GM18909 (cell line): Measurements from ENCODE around the gene MYOG.

Experiments
- ATAC-seq: cut with Tn5 transposase; IDR thresholded peaks from one replicate; pipeline ENCODE4 v1.9.1; 2021; ENCODE audit warnings: mild to moderate bottlenecking; ENCODE audit not compliant: unreplicated experiment, poor library complexity

MYOG gene

DNA sequence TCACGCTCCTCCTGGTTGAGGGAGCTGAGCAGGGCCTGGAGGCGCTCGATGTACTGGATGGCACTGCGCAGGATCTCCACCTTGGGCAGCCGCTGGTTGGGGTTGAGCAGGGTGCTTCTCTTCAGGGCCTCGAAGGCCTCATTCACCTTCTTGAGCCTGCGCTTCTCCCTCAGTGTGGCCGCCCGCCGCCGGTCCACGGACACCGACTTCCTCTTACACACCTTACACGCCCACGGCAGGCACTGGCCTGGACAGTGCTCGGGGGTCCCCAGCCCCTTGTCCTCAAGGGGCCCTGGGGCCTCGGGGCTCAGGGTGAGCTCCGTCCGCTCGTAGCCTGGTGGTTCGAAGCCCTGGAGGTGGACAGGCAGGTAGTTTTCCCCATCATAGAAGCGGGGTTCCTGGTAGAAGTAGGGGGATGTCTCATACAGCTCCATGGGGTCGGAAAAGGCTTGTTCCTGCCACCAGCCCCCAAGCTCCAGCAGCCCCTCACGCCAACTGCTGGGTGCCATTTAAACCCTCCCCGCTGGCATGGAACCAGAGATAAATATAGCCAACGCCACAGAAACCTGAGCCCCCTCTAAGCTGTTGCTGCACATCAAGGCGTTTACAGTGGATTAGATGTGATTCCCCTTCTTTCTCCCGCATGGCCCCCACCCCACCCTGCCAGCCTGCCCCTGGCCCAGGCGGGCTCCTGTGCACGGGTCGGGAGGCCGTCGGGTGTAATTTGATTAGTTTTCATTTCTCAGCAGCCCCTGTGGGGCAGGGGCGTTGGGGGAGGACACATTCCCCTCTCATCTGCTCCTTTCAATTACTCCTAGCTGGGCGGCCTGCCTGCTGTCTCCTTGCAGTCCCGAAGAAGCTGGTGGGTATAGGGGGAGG lies at the start of gene MYOG:
Gene MYOG (minus strand): TSS at position 485 of the 879 bp plus-strand sequence. CDS start 51 bp downstream, at position 434.
- ATAC-seq, result no peak

DNA sequence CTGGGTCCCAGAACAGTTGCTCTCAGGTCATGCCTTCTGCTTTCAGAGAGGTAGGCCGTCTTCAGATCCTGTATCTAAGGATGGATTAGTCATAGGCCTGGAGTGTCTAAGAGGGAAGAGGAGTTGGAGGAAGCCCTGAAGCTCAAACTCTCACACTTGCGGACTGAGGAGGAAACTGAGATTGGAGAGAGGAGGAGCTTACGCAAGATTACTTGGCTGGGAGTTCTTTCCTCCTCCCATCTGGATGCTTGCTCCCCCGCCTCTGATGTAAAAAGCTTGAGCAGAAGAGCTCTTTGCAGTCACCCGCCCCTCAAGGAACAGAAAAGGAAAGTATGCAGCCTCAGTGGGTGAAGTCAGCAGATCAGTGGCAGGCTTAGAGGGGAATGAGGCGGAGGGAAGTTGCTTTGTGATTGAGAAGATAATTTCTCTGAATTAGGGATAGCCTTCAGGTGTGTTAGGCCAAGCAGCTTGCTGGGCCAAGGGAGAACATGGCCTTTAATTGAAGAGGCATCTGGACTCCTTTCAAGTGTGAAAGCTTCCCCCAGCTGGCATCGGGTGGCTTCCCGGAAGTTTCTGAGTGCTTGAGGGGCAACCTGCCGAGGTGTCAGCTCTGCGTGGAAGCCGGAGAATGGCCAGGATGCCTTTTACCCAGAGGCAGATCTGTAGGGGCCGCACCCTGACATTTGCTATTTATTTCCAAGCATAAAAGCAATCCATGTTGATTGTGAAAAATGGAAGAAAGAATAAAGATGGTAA lies 48.3 kb upstream of the MYOG start:
- ATAC-seq, result no peak

DNA sequence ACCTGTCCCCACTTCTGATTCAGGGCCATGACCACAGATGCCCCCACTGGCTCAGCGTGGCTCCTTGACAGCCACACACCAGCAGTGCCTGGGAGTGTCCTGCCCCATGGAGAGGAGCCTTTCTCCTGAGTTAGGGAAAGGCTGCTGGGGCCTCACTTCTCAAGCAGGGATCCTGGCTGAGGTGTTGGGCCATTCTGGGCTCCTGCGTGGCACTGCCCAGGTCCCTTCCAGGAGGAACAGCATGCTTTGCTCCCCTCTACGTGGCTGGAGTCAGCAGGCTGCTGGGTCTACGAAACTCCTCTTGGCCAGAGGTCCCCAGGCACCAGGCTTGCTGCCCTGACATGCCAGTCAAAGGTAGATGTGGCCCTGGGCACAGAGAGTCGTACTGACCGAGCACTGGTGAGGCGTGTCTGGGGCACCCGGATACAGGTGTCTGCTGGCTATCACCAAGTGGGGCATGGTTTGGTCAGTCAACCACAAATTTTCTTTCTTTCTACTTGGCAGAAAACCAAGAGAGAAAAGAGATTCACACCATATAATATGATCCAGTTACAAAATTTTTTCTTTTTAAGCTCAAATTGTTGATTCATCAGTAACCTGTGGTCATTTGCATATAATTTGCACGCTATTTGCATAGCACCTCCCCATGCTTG lies 45.9 kb upstream of the MYOG start:
- ATAC-seq, result no peak

- no peak for ATAC-seq
Measured at GRCh38 chr1:203130358-203130985, 44.7 kb upstream of the MYOG start.

- ATAC-seq, result no peak
Measured at GRCh38 chr1:203129501-203130231, 43.9 kb upstream of the MYOG start.

GRCh38 chr1:203128716-203129500 lies 43.1 kb upstream of the MYOG start:
- no peak for ATAC-seq

- no peak for ATAC-seq
Measured at GRCh38 chr1:203128431-203128715, 42.6 kb upstream of the MYOG start.

DNA sequence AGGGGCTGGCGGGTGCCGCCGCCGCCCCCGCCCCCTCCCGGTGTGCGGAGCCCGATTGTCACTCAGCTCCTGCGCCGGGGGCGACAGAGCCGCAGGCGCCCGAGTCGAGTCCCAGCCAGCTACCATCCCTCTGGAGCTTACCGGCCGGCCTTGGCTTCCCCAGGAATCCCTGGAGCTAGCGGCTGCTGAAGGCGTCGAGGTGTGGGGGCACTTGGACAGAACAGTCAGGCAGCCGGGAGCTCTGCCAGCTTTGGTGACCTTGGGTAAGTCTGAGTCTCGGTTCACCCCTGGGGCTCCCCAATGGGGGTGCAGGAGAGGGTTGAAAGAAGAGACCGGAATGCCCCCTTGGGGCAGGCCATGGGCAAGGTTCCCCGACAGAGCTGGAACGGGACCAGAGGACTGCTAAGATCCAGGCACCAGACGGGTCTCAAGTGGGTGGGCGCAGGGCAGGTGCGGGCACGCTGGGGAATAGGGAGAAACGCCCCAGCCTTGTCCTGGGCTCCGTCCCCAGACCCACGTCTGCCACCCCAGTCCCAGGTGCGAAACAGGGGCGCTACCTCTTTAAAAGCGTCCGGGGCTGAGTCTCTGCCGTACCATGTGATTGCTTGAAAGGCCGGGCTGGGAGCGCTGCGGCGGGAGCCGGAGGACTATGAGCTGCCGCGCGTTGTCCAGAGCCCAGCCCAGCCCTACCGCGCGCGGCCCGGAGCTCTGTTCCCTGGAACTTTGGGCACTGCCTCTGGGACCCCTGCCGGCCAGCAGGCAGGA lies 42.0 kb upstream of the MYOG start, which contains the start of gene ADORA1:
Gene ADORA1 (plus strand): TSS at position 61 of the 765 bp plus-strand sequence. CDS start 1,116 bp downstream, outside the sequence.
- no peak for ATAC-seq

GRCh38 chr1:203126866-203127665 lies 41.3 kb upstream of the MYOG start:
- no peak for ATAC-seq

- no peak for ATAC-seq
Measured at GRCh38 chr1:203126151-203126865, 40.5 kb upstream of the MYOG start.

DNA sequence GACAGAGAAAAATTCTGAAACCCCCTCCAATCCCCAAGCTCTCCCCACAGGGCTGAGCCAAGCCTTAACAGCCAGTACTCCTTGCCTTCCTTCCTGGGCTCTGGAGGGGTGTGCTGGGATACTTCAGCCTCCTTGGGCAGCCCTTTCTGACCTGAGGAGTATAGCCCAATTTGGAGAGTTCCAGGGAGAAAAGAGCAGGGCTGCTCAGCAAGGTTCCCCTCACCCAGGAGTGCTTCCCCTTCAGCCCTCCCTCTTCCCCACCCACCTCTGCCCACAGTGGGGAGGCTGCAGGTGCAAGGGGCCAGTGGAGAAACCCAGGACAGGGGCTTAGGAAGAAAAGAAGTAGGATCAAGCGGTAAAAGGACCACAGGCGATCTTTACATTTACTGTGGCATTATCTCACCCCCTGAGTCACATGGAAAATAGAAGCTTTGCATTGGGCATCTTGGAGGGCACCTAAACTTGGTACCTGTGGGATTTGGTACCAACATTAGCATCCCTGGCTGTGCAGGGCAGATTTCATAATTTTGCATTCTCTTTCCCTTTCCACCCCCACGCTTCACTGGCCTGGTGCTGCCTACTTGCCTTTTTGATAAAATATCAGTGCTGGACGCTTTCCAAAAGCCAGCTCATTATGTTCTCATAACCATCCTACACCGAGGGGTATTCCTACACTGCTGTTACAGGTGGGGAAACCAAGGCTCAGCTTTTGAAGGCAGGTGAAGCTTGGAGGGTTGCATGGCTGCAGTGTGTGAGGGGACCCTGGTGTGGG lies 38.9 kb upstream of the MYOG start:
- ATAC-seq, result no peak

GRCh38 chr1:203124011-203124410 lies 38.2 kb upstream of the MYOG start:
- no peak for ATAC-seq

- ATAC-seq, result no peak
Measured at GRCh38 chr1:203122159-203122558, 36.3 kb upstream of the MYOG start.

GRCh38 chr1:203121186-203122015 lies 35.6 kb upstream of the MYOG start:
- no peak for ATAC-seq

DNA sequence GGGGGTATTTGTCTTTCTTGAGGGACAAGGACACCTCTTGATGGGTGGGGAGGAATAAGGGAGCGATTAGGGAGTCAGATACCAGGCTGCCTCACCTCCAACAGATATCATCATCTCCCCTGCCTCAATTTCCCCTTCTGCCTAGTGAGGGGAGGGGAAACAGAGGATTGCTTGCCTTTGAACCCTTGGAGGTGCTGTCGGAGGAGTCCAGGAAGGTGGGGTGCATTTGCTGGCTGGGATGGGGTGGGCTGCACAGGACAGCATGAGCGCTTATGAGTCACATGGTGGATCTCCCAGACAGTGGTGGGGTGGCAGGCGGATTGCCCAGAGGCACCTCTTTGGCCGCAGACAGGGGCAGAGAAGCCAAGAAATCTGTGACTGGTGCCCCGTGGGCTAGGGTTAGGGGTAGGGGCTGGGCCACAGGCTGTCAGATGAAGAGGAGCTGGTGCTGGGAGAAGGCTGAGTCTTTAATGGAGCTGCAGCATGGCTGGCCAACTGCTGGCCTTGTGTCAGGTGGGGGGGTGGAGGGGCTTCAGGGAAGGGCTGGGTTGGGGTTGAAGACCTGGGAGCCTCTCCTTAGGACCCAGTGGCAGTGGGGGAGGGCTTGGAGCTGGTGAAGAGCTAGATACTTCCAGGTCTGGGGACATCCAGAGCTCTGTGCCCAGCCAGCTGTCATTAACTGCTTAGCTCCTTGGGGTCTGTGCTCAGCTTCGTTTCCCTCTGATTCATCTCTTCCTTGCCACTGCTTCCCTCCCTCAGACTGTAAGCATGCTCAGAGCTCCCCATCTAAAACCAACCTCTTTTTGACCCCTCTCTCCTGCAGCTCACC lies 34.7 kb upstream of the MYOG start:
- no peak for ATAC-seq
